B cell (primary cell): ENCODE data around the gene MPP7. TPM values are rescaled to one million over a fixed set of nuclear protein-coding genes. Genes with fewer than 3 reads are reported as not detected.

Source experiments
- ATAC-seq: fragments of 200-7000 bp; cut with Tn5 transposase; one replicate; pipeline ENCODE4 v1.10.0; 2021; ENCODE audit warnings: low read depth, mild to moderate bottlenecking, moderate number of reproducible peaks, moderate library complexity
- CTCF ChIA-PET: fragments of 350-600 bp; sonication (Branson Sonifier 250); formaldehyde crosslinking; loops from one replicate; lab custom pipeline; 2021; ENCODE audit warnings: antibody characterized with exemption, inconsistent platforms; lab: Charles Lee
- POLR2A ChIA-PET: fragments of 350-600 bp; sonication (Branson Sonifier 250); formaldehyde crosslinking; loops from one replicate; lab custom pipeline; 2021; ENCODE audit warnings: antibody characterized with exemption; lab: Charles Lee
- DNase-seq: peaks from one replicate; pipeline ENCODE4 v3.0.0; 2013
- H2AFZ ChIP-seq: 2 replicates; pipeline ENCODE4 v1.6.1; 2012; ENCODE audit warnings: mild to moderate bottlenecking, low read depth, low read length; ENCODE audit not compliant: insufficient read depth, poor library complexity, severe bottlenecking
- H3K27ac ChIP-seq, 2 donors: 1 replicate in 1 of 2; 2 replicates in 1 of 2; pipeline ENCODE4 v1.5.1; 2012 to 2013; ENCODE audit warnings: low read length in 2 of 2, mild to moderate bottlenecking in 2 of 2, moderate library complexity in 1 of 2
- H3K27me3 ChIP-seq, 4 experiments: fragments of 200-600 bp in 1 of 4; sonication (generic) in 1 of 4; replicated peaks in 1 of 4; 1 replicate in 2 of 4; 2 replicates in 2 of 4; pipeline versions ENCODE4 v1.6.1 to v1.7.0; 2013 to 2016; ENCODE audit warnings: low read length in 3 of 4, mild to moderate bottlenecking in 2 of 4, mixed read lengths in 1 of 4, moderate library complexity in 1 of 4; ENCODE audit not compliant: insufficient read depth in 4 of 4, control insufficient read depth in 3 of 4; ENCODE audit errors: control extremely low read depth in 1 of 4
- H3K36me3 ChIP-seq, 2 experiments: replicated peaks in 1 of 2; 1 replicate in 1 of 2; 2 replicates in 1 of 2; pipeline versions ENCODE4 v1.6.1 to v1.7.1; 2013; ENCODE audit warnings: low read length in 1 of 2; ENCODE audit not compliant: insufficient read depth in 2 of 2, control insufficient read depth in 1 of 2; ENCODE audit errors: control extremely low read depth in 1 of 2, extremely low read depth in 1 of 2
- H3K4me1 ChIP-seq, 2 donors: fragments of 200-600 bp in 1 of 2; sonication (generic) in 1 of 2; 1 replicate in 1 of 2; 2 replicates in 1 of 2; pipeline versions ENCODE4 v1.5.1 to v1.6.1; 2013 to 2017; ENCODE audit warnings: low read length in 2 of 2; ENCODE audit not compliant: control insufficient read depth in 2 of 2, insufficient read depth in 2 of 2
- H3K4me2 ChIP-seq: replicated peaks from 2 replicates; pipeline ENCODE3; 2012; ENCODE audit warnings: mild to moderate bottlenecking, low read depth, low read length; ENCODE audit not compliant: poor library complexity, severe bottlenecking
- H3K4me3 ChIP-seq, 5 experiments: fragments of 200-600 bp in 1 of 5; sonication (generic) in 1 of 5; 1 replicate in 3 of 5; 2 replicates in 2 of 5; pipeline versions ENCODE4 v1.5.1 to v1.7.0; 2011 to 2016; ENCODE audit warnings: low read length in 4 of 5, mild to moderate bottlenecking in 4 of 5, low read depth in 2 of 5, control low read depth in 1 of 5, moderate library complexity in 1 of 5; ENCODE audit not compliant: insufficient read depth in 1 of 5; ENCODE audit errors: control extremely low read depth in 1 of 5, extremely low read depth in 1 of 5
- H3K79me2 ChIP-seq: fragments of 200-600 bp; sonication (generic); one replicate; pipeline ENCODE4 v1.6.0; 2016; ENCODE audit warnings: low read length; ENCODE audit not compliant: control insufficient read depth, insufficient read depth
- H3K9ac ChIP-seq: fragments of 200-600 bp; sonication (generic); 2 replicates; pipeline ENCODE4 v1.6.1; 2017; ENCODE audit warnings: mild to moderate bottlenecking, low read length, moderate library complexity
- H3K9me3 ChIP-seq, 3 donors: one replicate each; pipeline versions ENCODE4 v1.6.1 to v1.7.1; 2013; ENCODE audit warnings: low read length in 2 of 3; ENCODE audit not compliant: control insufficient read depth in 2 of 3, insufficient read depth in 1 of 3; ENCODE audit errors: control extremely low read depth in 1 of 3
- H4K20me1 ChIP-seq: 2 replicates; pipeline ENCODE4 v1.6.0; 2012; ENCODE audit warnings: mild to moderate bottlenecking, low read length; ENCODE audit not compliant: insufficient read depth, control insufficient read depth, poor library complexity, severe bottlenecking
- H3K27ac Mint-ChIP-seq: one replicate; pipeline ENCODE4 v1.8.0; 2021; ENCODE audit warnings: mixed read lengths
- H3K27me3 Mint-ChIP-seq: one replicate; pipeline ENCODE4 v1.8.0; 2021; ENCODE audit warnings: mixed read lengths
- H3K4me1 Mint-ChIP-seq: one replicate; pipeline ENCODE4 v1.8.0; 2021; ENCODE audit warnings: mixed read lengths
- H3K4me3 Mint-ChIP-seq: one replicate; pipeline ENCODE4 v1.8.0; 2021; ENCODE audit warnings: mixed read lengths
- H3K9me3 Mint-ChIP-seq: one replicate; pipeline ENCODE4 v1.8.0; 2022; ENCODE audit warnings: mixed read lengths; ENCODE audit not compliant: insufficient read depth
- CTCF ChIP-seq: fragments of 200-600 bp; IDR thresholded peaks from one replicate; pipeline ENCODE4 v1.8.0; 2022; ENCODE audit warnings: antibody characterized with exemption, mild to moderate bottlenecking
- EZH2 ChIP-seq: IDR thresholded peaks from 2 replicates; pipeline ENCODE4 v1.6.1; 2012; ENCODE audit warnings: borderline replicate concordance, low read depth, mild to moderate bottlenecking, moderate library complexity, low read length; ENCODE audit not compliant: insufficient read depth, poor library complexity, severe bottlenecking
- WGBS: methylation state at CpG from one replicate; pipeline ENCODE4 v1.1.5; 2013; ENCODE audit warnings: missing lambda C conversion rate; ENCODE audit not compliant: insufficient coverage; 5-methylcytosine and 5-hydroxymethylcytosine counted together
- intact Hi-C: fragments of 100-400 bp; cut with micrococcal nuclease; formaldehyde crosslinking; loops from one replicate; pipeline ENCODE4 v1.10.0; 2022
- polyA plus RNA-seq: library from polyadenylated mRNA; depleted of rRNA; stranded (reverse); fragments of >200 nt; gene quantifications from 2 replicates; pipeline ENCODE4 v1.2.3, GENCODE V29; 2012
- small RNA-seq: library from RNA; depleted of rRNA; stranded (forward); fragments of <200 nt; gene quantifications from one replicate; pipeline ENCODE3, GENCODE V24; 2012; ENCODE audit warnings: low replicate concordance, low read depth; ENCODE audit not compliant: insufficient read length
- total RNA-seq, 2 donors: library from RNA; stranded (reverse); fragments of 120-200 nt in 1 of 2; gene quantifications; 1 replicate in 1 of 2; 2 replicates in 1 of 2; pipeline versions ENCODE4 v1.2.3 to v1.2.4, GENCODE V29; 2013 to 2022

MPP7 gene
- total and polyA plus RNA-seq, 2 donors (not counting 1 experiment from before 2014, with no cell fraction given), result 2.1 to 13.1 TPM

- no peak overlapping the region for H3K4me2 ChIP-seq
- Mint-ChIP-seq H3K27me3 (peaks cover 9% of the 10 kb centered on the region), H3K4me3 (no peak overlapping the region), H3K9me3 (no peaks in the 10 kb centered on the region), H3K4me1 (peaks cover 2% of the 10 kb centered on the region), H3K27ac (no peak overlapping the region)
- H3K27ac ChIP-seq, result no peak overlapping the region
- no peak overlapping the region for H3K4me3 ChIP-seq
- DNase-seq (no peak), ATAC-seq (no peak)
- H2AFZ ChIP-seq, result no peak overlapping the region
- H3K27me3 ChIP-seq, result peaks cover 0 to 2% (median 0%) of the 10 kb centered on the region in 4 experiments
- no peaks in the 10 kb centered on the region for H4K20me1 ChIP-seq
- ChIA-PET CTCF (interaction anchor here (0.7 to 5.5 kb wide), 9 partner anchors 12 to 142 kb away, joined by 3 to 168 read pairs (median 5); partner anchors contain the start of gene MPP7), POLR2A (no interaction called here)
- no peaks in the 10 kb centered on the region for H3K4me1 ChIP-seq
- TF ChIP-seq CTCF, result no peak
- no peak for TF ChIP-seq EZH2
- H3K9me3 ChIP-seq, result no peaks in the 10 kb centered on the region
- no peaks in the 10 kb centered on the region for H3K36me3 ChIP-seq
- H3K79me2 ChIP-seq, result no peaks in the 10 kb centered on the region
- intact Hi-C loops, result loop anchor here (5.0 kb wide), 1 partner anchor 49 kb away; the partner anchor contains the start of gene MPP7
- no peak overlapping the region for H3K9ac ChIP-seq
- 95% methylated on average over 7 of the region's 11 CpGs for WGBS
Measured at GRCh38 chr10:28253169-28253785, 49.6 kb downstream of the MPP7 start.

Small RNA genes lying within 50 kb of the gene (small RNA-seq; reads per million reads assigned to genes)
- gene MIR8086, result not detected

Other genes with a start within 250 kb of the MPP7 start
- gene WAC, start 230.1 kb upstream of the MPP7 start, total RNA-seq, result 196 and 197 TPM in 2 replicates
- 77.4 and 87.5 TPM in 2 replicates for gene WAC, start 230.1 kb upstream of the MPP7 start, polyA plus RNA-seq